Measurements from ENCODE around the gene CELF6. TPM values are rescaled to one million over a fixed set of nuclear protein-coding genes. Genes with fewer than 3 reads are reported as not detected.

Gene CELF6
- total RNA-seq, 4 donors from 2014 or later, result 1.3 to 4.9 (median 1.9) TPM

GRCh38 chr15:72340366-72340765, 20.4 kb upstream of the CELF6 start:
- ATAC-seq (ENCODE audit: low FRiP score) (peak; percentile 26), DNase-seq (ENCODE audit: low spot score) (no peak)
- no peak for TF ChIP-seq CTCF (IDR thresholded peaks at IDR 0.05)

GRCh38 chr15:72339777-72340177, 19.8 kb upstream of the CELF6 start:
- no peak for TF ChIP-seq CTCF (IDR thresholded peaks at IDR 0.05)
- DNase-seq (ENCODE audit: low spot score) (no peak), ATAC-seq (ENCODE audit: low FRiP score) (peak; percentile 94)

- no peak for TF ChIP-seq CTCF (IDR thresholded peaks at IDR 0.05)
- ATAC-seq (ENCODE audit: low FRiP score), result no peak
- no peak for DNase-seq (ENCODE audit: low spot score)
Measured at GRCh38 chr15:72338617-72339321, 18.8 kb upstream of the CELF6 start.

GRCh38 chr15:72338148-72338547, 18.2 kb upstream of the CELF6 start:
- no peak for DNase-seq (ENCODE audit: low spot score)
- TF ChIP-seq CTCF (IDR thresholded peaks at IDR 0.05), result no peak
- ATAC-seq (ENCODE audit: low FRiP score), result no peak

- no peak for DNase-seq (ENCODE audit: low spot score)
- ATAC-seq (ENCODE audit: low FRiP score), result no peak
Measured at GRCh38 chr15:72334842-72335241, 14.9 kb upstream of the CELF6 start.

GRCh38 chr15:72331021-72331420, 11.1 kb upstream of the CELF6 start:
- DNase-seq (ENCODE audit: low spot score) (no peak), ATAC-seq (ENCODE audit: low FRiP score) (no peak)
- no peak for TF ChIP-seq CTCF (IDR thresholded peaks at IDR 0.05)

More at GRCh38 chr15:72334842-72335241, 14.9 kb upstream of the CELF6 start:
- no peak for TF ChIP-seq CTCF (IDR thresholded peaks at IDR 0.05)

GRCh38 chr15:72323752-72324151, 3.8 kb upstream of the CELF6 start:
- ATAC-seq (ENCODE audit: low FRiP score) (no peak), DNase-seq (ENCODE audit: low spot score) (no peak)
- no peak for TF ChIP-seq CTCF (IDR thresholded peaks at IDR 0.05)
